GM19463 (cell line): ENCODE results near the gene NTRK2.

Source experiments
- ATAC-seq: cut with Tn5 transposase; IDR thresholded peaks from one replicate; pipeline ENCODE4 v1.9.1; 2021; ENCODE audit warnings: mild to moderate bottlenecking, moderate library complexity; ENCODE audit not compliant: unreplicated experiment

Gene NTRK2

GRCh38 chr9:84812847-84813246, 143.3 kb downstream of the NTRK2 start:
- ATAC-seq = no peak

- ATAC-seq = no peak
Observed at GRCh38 chr9:84815554-84815953, 146.0 kb downstream of the NTRK2 start.

- ATAC-seq = no peak
Observed at GRCh38 chr9:84817038-84817437, 147.5 kb downstream of the NTRK2 start.

- ATAC-seq = no peak
Observed at GRCh38 chr9:84818791-84819190, 149.3 kb downstream of the NTRK2 start.

GRCh38 chr9:84819491-84819991, 150.0 kb downstream of the NTRK2 start:
- ATAC-seq = no peak

- no peak for ATAC-seq
Observed at GRCh38 chr9:84821431-84821830, 151.9 kb downstream of the NTRK2 start.

GRCh38 chr9:84822589-84823233, 153.2 kb downstream of the NTRK2 start:
- no peak for ATAC-seq

- peak; percentile 83 for ATAC-seq
Observed at GRCh38 chr9:84823421-84824271, 154.1 kb downstream of the NTRK2 start.

- ATAC-seq = no peak
Observed at GRCh38 chr9:84827216-84827765, 157.8 kb downstream of the NTRK2 start.

- ATAC-seq = no peak
Observed at GRCh38 chr9:84828046-84828445, 158.5 kb downstream of the NTRK2 start.

- no peak for ATAC-seq
Observed at GRCh38 chr9:84829471-84829870, 159.9 kb downstream of the NTRK2 start.

GRCh38 chr9:84829997-84830696, 160.6 kb downstream of the NTRK2 start:
- ATAC-seq = no peak

- no peak for ATAC-seq
Observed at GRCh38 chr9:84831377-84831776, 161.8 kb downstream of the NTRK2 start.

GRCh38 chr9:84832453-84832852, 162.9 kb downstream of the NTRK2 start:
- ATAC-seq = no peak

GRCh38 chr9:84834426-84834825, 164.9 kb downstream of the NTRK2 start:
- no peak for ATAC-seq

GRCh38 chr9:84835745-84836144, 166.2 kb downstream of the NTRK2 start:
- ATAC-seq = no peak

- ATAC-seq = no peak
Observed at GRCh38 chr9:84838879-84839278, 169.3 kb downstream of the NTRK2 start.

- ATAC-seq = no peak
Observed at GRCh38 chr9:84839541-84839940, 170.0 kb downstream of the NTRK2 start.

- ATAC-seq = no peak
Observed at GRCh38 chr9:84841931-84842330, 172.4 kb downstream of the NTRK2 start.

- ATAC-seq = no peak
Observed at GRCh38 chr9:84843175-84843824, 173.8 kb downstream of the NTRK2 start.
